HepG2 (cell line): ENCODE measurements around the gene ZNF513. TPM values are rescaled to one million over a fixed set of nuclear protein-coding genes. Genes with fewer than 3 reads are reported as not detected.

Source experiments
- PCBP1 ChIP-seq: fragments of 200-400 bp; formaldehyde crosslinking; IDR thresholded peaks from 2 replicates; pipeline ENCODE4 v1.6.1; 2017; ENCODE audit warnings: mild to moderate bottlenecking, low read depth, low read length, borderline replicate concordance
- polyA plus RNA-seq, 8 experiments: library from polyadenylated mRNA; depleted of rRNA in 3 of 8; stranded (reverse) in 7 of 8; unstranded in 1 of 8; fragments of >200 nt; fragmentation: Illumina TruSeq in 4 of 8; extraction: Trizol in 4 of 8; gene quantifications; 2 replicates each; pipeline versions ENCODE4 v1.2.1 to v1.2.3, GENCODE V29; 2011 to 2016; ENCODE audit warnings: low read depth in 4 of 8, missing spikeins in 1 of 8, mixed read lengths in 1 of 8; ENCODE audit not compliant: insufficient read depth in 1 of 8
- total RNA-seq, 5 experiments: library from RNA; depleted of rRNA; stranded (reverse); fragments of >200 nt; fragmentation: Illumina TruSeq; extraction: Trizol; gene quantifications; 2 replicates each; pipeline ENCODE4 v1.2.3, GENCODE V29; 2016; ENCODE audit warnings: low read depth in 1 of 5
- TF ChIP-seq, protein P1 (sequence below): sonication (generic); formaldehyde crosslinking; IDR thresholded peaks from 2 replicates; pipeline ENCODE4 v1.4.0; 2020; ENCODE audit warnings: mild to moderate bottlenecking, missing genetic modification reagents
- TF ChIP-seq, protein P2 (sequence below): sonication (generic); formaldehyde crosslinking; conservative IDR thresholded peaks from 2 replicates; pipeline ENCODE4 v1.8.1; 2023; ENCODE audit warnings: missing genetic modification reagents
- TF ChIP-seq, protein P3 (sequence below): sonication (generic); formaldehyde crosslinking; IDR thresholded peaks from one replicate; pipeline ENCODE4 v1.5.1; 2020; ENCODE audit warnings: mild to moderate bottlenecking, missing genetic modification reagents; ENCODE audit errors: not compliant biosample characterization
- TF ChIP-seq, protein P4 (sequence below): sonication (generic); formaldehyde crosslinking; IDR thresholded peaks from 2 replicates; pipeline ENCODE4 v1.4.0; 2020; ENCODE audit warnings: missing genetic modification reagents, borderline replicate concordance

Gene ZNF513
- total and polyA plus RNA-seq, 2 of the 13 experiments (the other 11 are each of a cell fraction or from before 2014, with no cell fraction given), result 4.9 to 6.3 TPM

DNA sequence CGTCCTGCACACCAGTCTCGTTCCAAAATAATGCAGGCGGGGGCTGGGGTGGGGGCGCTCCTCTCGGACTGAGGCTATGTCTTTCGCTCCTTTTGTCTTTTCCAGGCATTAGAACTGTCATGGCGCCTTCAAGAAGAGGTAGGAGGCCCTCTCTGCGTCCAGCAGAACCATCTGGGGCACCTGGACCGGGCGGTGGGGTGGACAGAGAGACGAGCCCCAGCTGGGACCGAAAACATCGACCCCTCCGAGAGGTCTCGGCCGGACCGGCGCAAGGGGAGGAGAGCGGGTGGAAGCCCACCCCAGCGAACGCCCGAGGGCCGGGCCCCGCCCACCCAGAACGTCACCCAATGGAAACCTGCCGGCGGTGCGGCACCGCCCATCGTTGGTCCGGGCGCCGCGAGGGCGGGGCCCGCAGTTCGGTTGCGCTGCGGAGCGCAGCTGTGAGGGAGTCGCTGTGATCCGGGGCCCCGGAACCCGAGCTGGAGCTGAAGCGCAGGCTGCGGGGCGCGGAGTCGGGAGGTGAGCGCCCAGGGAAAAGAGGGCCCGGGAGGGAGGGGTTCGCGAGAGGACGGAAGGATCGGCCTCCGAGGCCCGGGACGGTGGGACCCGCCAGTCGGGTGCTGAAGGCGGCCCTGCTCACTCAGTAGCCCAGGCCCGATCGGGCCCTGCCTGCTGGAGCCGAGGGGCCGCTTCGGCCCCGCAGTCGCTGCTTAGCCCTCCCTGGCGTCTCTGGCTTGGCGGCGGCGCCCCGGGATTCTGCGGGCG is 47.9 kb upstream of the ZNF513 start, which contains the start of gene NRBP1 (continued):
- TF ChIP-seq, protein P1, sequence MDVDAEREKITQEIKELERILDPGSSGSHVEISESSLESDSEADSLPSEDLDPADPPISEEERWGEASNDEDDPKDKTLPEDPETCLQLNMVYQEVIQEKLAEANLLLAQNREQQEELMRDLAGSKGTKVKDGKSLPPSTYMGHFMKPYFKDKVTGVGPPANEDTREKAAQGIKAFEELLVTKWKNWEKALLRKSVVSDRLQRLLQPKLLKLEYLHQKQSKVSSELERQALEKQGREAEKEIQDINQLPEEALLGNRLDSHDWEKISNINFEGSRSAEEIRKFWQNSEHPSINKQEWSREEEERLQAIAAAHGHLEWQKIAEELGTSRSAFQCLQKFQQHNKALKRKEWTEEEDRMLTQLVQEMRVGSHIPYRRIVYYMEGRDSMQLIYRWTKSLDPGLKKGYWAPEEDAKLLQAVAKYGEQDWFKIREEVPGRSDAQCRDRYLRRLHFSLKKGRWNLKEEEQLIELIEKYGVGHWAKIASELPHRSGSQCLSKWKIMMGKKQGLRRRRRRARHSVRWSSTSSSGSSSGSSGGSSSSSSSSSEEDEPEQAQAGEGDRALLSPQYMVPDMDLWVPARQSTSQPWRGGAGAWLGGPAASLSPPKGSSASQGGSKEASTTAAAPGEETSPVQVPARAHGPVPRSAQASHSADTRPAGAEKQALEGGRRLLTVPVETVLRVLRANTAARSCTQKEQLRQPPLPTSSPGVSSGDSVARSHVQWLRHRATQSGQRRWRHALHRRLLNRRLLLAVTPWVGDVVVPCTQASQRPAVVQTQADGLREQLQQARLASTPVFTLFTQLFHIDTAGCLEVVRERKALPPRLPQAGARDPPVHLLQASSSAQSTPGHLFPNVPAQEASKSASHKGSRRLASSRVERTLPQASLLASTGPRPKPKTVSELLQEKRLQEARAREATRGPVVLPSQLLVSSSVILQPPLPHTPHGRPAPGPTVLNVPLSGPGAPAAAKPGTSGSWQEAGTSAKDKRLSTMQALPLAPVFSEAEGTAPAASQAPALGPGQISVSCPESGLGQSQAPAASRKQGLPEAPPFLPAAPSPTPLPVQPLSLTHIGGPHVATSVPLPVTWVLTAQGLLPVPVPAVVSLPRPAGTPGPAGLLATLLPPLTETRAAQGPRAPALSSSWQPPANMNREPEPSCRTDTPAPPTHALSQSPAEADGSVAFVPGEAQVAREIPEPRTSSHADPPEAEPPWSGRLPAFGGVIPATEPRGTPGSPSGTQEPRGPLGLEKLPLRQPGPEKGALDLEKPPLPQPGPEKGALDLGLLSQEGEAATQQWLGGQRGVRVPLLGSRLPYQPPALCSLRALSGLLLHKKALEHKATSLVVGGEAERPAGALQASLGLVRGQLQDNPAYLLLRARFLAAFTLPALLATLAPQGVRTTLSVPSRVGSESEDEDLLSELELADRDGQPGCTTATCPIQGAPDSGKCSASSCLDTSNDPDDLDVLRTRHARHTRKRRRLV (CRISPR knock-in tag), result peak; percentile 55
- TF ChIP-seq PCBP1, result 0 out of 2 replicates have a peak, but pooled peaks have one; percentile 45
- TF ChIP-seq, protein P2, sequence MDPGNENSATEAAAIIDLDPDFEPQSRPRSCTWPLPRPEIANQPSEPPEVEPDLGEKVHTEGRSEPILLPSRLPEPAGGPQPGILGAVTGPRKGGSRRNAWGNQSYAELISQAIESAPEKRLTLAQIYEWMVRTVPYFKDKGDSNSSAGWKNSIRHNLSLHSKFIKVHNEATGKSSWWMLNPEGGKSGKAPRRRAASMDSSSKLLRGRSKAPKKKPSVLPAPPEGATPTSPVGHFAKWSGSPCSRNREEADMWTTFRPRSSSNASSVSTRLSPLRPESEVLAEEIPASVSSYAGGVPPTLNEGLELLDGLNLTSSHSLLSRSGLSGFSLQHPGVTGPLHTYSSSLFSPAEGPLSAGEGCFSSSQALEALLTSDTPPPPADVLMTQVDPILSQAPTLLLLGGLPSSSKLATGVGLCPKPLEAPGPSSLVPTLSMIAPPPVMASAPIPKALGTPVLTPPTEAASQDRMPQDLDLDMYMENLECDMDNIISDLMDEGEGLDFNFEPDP (CRISPR knock-in tag), result no peak
- TF ChIP-seq, protein P3, sequence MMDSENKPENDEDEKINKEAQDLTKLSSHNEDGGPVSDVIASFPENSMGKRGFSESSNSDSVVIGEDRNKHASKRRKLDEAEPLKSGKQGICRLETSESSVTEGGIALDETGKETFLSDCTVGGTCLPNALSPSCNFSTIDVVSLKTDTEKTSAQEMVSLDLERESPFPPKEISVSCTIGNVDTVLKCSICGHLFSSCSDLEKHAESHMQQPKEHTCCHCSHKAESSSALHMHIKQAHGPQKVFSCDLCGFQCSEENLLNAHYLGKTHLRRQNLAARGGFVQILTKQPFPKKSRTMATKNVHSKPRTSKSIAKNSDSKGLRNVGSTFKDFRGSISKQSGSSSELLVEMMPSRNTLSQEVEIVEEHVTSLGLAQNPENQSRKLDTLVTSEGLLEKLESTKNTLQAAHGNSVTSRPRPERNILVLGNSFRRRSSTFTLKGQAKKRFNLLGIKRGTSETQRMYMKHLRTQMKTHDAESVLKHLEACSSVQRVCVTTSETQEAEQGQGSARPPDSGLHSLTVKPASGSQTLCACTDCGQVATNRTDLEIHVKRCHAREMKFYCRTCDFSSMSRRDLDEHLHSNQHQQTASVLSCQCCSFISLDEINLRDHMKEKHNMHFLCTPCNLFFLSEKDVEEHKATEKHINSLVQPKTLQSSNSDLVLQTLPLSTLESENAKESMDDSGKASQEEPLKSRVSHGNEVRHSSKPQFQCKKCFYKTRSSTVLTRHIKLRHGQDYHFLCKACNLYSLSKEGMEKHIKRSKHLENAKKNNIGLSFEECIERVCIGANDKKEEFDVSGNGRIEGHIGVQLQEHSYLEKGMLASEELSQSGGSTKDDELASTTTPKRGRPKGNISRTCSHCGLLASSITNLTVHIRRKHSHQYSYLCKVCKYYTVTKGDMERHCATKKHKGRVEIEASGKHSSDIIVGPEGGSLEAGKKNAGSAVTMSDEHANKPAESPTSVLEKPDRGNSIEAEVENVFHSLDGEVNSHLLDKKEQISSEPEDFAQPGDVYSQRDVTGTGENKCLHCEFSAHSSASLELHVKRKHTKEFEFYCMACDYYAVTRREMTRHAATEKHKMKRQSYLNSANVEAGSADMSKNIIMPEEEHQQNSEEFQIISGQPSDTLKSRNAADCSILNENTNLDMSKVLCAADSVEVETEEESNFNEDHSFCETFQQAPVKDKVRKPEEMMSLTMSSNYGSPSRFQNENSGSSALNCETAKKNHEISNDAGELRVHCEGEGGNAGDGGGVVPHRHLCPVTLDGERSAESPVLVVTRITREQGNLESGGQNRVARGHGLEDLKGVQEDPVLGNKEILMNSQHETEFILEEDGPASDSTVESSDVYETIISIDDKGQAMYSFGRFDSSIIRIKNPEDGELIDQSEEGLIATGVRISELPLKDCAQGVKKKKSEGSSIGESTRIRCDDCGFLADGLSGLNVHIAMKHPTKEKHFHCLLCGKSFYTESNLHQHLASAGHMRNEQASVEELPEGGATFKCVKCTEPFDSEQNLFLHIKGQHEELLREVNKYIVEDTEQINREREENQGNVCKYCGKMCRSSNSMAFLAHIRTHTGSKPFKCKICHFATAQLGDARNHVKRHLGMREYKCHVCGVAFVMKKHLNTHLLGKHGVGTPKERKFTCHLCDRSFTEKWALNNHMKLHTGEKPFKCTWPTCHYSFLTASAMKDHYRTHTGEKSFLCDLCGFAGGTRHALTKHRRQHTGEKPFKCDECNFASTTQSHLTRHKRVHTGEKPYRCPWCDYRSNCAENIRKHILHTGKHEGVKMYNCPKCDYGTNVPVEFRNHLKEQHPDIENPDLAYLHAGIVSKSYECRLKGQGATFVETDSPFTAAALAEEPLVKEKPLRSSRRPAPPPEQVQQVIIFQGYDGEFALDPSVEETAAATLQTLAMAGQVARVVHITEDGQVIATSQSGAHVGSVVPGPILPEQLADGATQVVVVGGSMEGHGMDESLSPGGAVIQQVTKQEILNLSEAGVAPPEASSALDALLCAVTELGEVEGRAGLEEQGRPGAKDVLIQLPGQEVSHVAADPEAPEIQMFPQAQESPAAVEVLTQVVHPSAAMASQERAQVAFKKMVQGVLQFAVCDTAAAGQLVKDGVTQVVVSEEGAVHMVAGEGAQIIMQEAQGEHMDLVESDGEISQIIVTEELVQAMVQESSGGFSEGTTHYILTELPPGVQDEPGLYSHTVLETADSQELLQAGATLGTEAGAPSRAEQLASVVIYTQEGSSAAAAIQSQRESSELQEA (CRISPR knock-in tag), result peak; percentile 77
- TF ChIP-seq, protein P4, sequence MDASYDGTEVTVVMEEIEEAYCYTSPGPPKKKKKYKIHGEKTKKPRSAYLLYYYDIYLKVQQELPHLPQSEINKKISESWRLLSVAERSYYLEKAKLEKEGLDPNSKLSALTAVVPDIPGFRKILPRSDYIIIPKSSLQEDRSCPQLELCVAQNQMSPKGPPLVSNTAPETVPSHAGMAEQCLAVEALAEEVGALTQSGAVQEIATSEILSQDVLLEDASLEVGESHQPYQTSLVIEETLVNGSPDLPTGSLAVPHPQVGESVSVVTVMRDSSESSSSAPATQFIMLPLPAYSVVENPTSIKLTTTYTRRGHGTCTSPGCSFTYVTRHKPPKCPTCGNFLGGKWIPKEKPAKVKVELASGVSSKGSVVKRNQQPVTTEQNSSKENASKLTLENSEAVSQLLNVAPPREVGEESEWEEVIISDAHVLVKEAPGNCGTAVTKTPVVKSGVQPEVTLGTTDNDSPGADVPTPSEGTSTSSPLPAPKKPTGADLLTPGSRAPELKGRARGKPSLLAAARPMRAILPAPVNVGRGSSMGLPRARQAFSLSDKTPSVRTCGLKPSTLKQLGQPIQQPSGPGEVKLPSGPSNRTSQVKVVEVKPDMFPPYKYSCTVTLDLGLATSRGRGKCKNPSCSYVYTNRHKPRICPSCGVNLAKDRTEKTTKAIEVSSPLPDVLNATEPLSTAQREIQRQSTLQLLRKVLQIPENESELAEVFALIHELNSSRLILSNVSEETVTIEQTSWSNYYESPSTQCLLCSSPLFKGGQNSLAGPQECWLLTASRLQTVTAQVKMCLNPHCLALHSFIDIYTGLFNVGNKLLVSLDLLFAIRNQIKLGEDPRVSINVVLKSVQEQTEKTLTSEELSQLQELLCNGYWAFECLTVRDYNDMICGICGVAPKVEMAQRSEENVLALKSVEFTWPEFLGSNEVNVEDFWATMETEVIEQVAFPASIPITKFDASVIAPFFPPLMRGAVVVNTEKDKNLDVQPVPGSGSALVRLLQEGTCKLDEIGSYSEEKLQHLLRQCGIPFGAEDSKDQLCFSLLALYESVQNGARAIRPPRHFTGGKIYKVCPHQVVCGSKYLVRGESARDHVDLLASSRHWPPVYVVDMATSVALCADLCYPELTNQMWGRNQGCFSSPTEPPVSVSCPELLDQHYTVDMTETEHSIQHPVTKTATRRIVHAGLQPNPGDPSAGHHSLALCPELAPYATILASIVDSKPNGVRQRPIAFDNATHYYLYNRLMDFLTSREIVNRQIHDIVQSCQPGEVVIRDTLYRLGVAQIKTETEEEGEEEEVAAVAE (CRISPR knock-in tag), result peak; percentile 63; the same call in 1 of the 2 replicates
